HCEC 1CT (cell line): Measurements from ENCODE around the gene MNT.
"Not testable (repeated sequence)": the region's sequence is repeated elsewhere in the genome, so short reads cannot be mapped to it uniquely, and the experiment has no call there.

Experiments used
- DNase-seq: peaks from one replicate; pipeline ENCODE4 v3.0.0-alpha.2; 2017

MNT gene, protein sequence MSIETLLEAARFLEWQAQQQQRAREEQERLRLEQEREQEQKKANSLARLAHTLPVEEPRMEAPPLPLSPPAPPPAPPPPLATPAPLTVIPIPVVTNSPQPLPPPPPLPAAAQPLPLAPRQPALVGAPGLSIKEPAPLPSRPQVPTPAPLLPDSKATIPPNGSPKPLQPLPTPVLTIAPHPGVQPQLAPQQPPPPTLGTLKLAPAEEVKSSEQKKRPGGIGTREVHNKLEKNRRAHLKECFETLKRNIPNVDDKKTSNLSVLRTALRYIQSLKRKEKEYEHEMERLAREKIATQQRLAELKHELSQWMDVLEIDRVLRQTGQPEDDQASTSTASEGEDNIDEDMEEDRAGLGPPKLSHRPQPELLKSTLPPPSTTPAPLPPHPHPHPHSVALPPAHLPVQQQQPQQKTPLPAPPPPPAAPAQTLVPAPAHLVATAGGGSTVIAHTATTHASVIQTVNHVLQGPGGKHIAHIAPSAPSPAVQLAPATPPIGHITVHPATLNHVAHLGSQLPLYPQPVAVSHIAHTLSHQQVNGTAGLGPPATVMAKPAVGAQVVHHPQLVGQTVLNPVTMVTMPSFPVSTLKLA

DNA sequence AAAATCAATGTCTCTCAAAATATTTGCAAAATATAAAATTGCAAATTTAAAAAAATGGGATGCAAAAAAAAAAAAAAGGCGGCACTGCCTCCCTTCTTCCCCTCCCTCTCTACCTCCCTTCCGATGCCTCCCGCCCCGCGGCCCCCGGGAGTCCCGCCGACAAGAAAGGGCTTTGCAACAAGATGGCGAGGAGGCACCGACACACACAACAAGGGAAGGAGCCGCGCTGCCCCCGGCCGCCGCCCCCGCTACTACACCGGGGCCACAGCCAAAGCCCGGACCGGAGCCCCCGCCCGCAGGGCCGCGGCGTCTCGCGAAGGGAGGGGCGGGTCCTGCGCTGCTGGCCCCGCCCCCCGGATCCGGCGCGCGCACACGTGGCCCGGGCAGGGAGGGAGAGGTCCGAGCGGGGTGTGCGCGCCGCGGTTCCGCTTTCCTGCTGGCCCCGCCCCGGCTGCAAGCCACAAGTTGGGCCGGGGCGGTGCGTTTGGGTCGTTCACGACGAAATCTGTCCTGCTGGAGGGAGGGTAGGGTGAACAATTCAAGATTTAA, at the start of gene MNT:
Gene MNT (minus strand): TSS at position 184 of the 549 bp plus-strand sequence. CDS start 348 bp downstream, outside the sequence.
- peak; percentile 93 for DNase-seq

DNA sequence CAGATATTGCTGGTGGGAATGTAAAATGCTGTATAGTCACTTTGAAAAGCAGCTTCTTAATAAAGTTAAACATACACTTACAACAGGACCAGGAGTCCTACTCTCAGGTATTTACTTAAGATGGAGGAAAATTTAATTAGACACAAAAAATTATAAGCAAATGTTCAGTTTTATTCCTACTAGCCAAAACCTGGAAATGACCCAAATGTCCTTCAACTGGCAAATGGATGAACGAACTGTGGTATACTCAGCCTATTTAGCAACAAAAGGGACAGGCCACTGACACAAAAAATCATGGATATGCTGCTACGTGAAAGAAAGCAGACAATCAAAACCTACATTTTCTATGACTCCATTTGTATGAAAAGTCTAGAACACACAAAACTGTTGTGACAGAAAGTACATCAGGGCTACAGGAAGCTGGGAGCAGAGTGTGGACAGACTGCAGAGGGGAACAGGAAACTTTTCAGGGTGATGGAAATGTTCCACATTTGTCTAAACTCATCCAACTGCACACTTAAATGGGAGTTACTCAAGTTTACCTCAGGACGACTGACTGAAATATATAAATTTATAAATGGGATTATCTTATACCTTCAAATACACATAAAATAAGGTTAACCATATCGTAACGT, 49.3 kb upstream of the MNT start:
- DNase-seq, result no peak

DNA sequence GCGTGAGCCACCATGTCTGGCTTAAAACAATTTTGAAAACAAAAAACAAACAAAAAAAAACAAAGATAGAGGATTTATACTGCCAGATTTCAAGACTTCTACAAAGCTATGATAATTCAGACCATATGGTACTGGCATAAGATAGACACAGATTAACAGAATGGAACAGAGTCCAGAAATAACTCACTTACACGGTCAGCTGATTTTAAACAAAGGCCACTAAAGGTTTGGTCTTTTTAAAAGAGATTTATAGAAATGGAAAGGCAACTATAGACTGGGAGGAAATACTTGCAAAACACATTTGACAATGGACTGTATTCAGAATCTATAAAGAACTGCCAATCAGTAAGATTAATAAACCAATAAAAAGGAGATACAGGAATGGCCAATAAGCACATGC, 48.6 kb upstream of the MNT start:
- no peak for DNase-seq

DNA sequence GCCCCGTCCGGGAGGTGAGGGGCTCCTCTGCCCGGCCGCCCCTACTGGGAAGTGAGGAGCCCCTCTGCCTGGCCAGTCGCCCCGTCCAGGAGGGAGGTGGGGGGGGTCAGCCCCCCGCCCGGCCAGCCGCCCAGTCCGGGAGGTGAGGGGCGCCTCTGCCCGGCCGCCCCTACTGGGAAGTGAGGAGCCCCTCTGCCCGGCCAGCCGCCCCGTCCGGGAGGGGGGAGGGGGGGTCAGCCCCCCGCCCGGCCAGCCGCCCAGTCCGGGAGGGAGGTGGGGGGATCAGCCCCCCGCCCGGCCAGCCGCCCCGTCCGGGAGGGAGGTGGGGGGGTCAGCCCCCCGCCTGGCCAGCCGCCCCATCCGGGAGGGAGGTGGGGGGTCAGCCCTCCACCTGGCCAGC, 46.6 kb upstream of the MNT start:
- not testable (repeated sequence) for DNase-seq

DNA sequence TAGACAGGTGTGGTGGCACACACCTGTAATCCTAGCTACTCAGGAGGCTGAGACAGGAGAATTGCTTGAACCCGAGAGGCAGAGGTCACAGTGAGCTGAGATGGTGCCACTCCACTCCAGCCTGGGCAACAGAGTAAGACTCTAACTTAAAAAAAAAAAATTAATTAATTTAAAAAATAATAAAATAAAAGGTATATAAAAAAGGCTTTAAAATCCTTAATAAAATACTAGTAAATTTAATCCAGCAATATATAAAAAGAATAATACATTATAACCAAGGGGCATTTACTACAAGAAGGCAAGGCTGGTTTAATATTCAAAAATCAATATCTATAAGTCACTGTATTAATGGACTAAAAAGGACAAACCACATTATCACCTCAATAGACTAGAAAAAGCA, 44.8 kb upstream of the MNT start:
- DNase-seq, result no peak

DNA sequence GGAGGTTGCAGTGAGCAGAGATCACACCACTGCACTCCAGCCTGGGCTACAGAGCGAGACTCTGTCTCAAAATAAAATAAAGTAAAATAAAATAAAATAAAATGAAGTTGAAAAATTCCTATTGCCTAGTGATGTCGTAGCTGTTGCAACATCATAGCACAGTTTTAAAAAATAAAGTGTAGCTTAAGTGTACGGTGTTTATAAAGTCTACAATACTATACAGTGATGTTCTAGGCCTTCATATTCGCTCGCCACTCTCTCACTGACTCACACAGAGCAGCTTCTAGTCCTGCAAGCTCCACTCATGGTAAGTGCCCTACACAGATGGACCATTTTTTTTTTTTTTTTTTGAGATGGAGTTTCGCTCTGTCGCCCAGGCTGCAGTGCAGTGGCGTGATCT, 43.5 kb upstream of the MNT start:
- no peak for DNase-seq

DNA sequence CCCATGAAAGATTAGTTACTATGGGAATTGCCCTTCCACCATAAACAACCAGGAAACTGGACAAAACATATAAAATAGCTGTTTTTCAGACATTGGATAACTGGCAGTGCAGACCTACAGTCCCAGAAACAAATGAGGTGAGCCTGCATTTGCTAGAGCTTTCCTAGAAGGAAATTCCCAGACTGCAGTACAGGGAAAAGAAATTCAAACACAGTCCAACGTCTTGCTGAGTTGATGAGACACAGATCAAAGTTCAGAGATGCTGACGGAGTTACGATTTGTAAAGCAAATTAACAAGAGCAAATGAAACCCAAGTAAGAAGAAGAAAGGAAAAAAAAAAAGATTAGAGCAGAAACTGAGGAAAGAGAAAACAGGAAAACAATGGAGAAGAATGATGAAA, 41.3 kb upstream of the MNT start:
- DNase-seq, result no peak

DNA sequence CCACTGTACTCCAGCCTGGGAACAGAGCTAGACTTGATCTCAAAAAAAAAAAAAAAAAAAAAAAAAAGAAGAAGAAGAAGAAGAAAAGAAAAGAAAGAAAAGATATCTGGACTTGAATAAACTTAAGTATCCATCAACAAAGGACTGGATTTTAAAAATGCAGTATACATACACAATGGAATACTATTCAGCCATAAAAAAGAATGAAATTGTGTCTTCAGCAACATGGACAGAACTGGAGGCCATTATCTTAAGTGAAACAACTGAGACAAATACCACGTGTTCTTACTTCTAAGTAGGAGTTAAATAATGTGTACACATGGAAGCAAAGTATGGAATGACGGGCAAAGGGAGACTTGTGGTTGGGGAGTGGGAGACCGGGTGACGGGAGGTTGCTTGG, 40.1 kb upstream of the MNT start:
- DNase-seq, result no peak

DNA sequence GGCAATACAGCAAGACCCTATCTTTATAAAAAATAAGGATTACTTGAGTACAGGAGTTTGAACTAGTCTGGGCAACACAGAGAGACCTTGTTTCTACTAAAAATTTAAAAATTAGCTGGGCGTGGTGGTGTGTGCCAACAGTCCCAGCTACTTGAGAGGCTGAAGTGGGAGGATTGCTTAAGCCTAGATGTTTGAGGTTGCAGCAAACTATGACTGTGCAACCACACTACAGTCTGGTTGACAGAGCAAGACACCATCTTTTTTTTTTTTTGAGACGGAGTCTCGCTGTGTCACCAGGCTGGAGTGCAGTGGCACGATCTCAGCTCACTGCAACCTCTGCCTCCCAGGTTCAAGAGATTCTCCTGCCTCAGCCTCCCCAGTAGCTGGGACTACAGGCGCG, 39.1 kb upstream of the MNT start:
- peak; percentile 54 for DNase-seq

DNA sequence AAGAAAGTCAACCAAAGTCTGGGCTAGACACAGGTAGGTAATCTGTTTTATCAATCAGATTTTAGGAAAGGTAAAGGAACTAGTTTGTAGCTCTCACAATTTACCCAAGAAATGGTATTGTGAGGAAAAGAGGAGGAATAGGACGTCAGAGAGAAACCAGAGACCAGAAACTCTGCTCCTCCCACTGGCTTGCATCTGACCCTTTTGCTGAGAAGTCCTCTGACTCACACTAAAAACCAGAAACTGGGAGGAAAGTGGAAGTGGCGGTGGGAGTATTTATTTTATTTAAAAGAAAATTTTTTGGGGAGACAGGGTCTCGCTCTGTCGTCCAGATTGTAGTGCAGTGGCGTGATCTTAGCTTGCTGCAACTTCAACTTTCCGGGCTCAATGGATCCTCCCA, 38.0 kb upstream of the MNT start:
- peak; percentile 54 for DNase-seq

DNA sequence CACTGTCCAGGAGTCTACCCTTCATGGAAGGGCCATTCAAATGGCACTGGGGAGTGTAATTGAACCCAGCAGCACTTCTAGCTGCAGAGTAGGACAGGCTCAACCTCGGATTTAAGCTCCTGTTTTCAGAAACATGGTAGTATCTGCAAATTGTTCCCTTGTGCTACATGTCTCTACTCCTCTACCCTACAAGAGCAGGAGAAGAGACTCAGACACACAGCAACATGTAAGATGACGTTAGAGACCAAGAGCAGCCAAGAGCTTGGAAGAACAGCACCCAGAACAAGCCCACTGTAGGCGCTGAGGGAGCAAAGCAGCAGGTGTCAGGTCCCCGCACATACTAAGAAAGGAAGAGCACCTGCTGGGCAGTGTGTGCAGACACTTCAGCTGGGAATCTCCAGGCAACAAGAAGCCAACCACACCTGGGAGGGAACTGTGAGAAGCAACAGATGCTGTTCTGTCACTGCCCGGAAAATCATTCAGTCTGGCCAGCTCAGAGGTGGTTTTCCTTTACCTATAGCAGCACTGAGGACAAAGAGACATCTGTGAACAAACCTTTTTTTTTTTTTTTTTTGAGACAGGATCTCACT, 35.6 kb upstream of the MNT start:
- DNase-seq, result no peak

DNA sequence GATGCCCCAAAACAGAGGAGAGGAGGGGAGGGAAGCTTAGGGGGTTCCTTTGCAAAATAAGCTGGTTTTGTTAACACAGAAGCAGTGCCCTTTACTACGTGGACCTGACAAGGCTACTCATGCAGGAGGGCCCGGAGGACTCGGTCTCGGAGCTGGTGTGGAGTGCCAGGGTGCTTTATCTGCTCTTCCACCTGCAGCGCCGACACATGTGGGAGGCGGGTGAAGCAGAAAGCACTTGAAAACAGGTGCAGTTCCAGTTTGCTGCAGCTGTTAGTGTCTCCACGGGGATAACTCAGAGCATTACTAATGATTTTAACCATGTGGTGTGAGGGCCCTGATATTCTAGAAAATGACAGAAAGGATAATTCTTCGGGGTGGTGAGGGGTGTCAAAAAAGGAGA, 35.0 kb upstream of the MNT start:
- no peak for DNase-seq

DNA sequence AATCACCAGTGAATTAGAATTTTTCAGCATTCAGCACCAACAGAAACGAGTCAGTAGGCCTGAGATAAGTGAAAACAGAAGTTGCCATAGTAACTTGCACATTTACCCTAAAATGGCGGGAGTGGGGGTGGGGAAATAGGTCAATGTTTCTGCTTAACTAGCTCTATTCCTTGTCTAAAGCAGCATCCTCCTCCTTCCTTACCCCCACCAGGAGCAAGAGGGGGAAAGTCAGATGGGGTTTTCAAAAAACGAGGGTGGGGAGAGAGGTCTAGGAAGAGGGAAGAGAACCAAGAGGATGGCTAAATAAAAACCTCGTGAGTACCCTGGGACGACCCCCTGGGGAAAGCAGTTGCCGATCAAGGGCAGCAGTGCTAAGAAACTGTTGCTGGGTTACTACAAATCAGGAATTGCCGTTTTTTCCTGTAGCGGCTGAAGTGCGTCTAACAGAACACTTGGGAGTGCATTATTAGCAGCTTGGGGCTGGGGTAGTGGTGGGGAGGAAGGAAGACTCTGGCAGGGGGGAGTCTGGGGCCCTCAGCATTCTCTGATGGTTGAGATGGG, 34.4 kb upstream of the MNT start:
- no peak for DNase-seq

DNA sequence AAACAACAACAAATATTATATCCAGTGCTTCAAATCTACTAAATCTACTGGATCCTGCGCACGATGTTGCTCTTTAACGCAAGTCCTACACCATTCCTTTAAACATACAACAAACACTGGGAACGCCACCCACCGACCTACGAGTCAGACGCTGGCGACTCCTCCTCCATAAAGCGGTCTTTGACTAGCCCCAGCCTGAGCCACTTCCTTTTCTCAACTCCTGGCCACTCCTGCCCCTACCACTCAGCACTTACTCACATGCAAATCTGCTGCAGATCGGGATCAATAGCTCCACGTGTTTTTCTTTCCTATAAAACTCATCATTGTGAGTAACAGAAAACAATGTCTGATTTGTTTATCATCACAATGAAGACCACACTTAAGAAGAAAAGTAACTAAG, 32.8 kb upstream of the MNT start:
- DNase-seq, result no peak

DNA sequence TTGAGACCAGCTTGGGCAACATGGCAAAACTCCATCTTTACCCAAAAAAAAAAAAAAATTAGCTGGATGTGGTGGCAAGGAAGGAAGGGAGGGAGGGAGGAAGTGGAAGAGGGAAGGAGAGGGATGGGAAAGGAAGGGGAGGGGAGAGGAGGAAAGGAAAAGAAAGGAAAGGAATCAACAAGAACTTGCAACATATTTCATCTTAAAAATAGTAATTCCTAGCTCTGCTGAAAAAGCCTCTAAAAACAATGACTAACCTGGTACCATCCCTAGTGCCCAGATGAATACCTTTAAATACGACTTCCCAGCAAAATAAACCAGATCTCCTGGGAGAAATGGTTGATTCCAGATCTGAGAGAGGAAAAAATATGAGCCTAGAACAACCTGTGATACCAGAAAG, 27.1 kb upstream of the MNT start:
- no peak for DNase-seq

DNA sequence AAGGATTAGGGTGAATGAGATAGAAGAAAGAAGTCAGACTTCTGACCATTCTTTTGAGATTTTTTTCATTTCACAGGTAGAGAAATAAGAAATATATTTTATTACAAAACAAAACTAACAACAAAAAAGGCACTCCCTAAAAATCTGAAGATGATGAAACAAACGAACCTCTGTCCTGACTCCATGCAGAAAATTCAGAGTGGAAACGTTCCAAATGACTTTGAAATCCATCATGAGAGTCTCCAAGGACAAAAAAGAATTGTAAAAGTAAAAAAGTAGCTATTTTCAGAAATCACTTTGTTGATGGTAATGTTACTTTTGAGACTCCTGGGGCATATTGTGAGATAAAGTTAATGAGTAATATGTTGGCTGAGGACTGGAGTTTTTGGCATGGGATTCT, 26.4 kb upstream of the MNT start:
- no peak for DNase-seq

DNA sequence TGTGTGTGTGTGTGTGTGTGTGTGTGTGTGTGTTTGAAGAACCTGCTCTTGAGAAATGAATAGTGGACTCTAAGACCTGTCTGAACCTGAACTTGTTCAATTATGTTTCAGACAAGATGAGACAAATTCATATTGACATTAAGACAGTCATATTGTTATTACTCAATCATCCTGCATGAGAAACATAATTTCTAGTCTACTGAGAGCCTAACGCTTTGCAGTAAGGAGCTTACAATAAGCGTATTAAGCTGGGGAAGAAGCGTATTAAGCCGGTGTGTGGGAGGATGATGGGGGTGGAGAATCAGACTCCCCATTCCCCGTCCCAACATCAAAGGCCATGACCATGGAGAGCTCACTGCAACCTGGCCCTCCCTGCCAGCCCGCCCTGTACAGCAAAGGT, 22.4 kb upstream of the MNT start:
- no peak for DNase-seq

DNA sequence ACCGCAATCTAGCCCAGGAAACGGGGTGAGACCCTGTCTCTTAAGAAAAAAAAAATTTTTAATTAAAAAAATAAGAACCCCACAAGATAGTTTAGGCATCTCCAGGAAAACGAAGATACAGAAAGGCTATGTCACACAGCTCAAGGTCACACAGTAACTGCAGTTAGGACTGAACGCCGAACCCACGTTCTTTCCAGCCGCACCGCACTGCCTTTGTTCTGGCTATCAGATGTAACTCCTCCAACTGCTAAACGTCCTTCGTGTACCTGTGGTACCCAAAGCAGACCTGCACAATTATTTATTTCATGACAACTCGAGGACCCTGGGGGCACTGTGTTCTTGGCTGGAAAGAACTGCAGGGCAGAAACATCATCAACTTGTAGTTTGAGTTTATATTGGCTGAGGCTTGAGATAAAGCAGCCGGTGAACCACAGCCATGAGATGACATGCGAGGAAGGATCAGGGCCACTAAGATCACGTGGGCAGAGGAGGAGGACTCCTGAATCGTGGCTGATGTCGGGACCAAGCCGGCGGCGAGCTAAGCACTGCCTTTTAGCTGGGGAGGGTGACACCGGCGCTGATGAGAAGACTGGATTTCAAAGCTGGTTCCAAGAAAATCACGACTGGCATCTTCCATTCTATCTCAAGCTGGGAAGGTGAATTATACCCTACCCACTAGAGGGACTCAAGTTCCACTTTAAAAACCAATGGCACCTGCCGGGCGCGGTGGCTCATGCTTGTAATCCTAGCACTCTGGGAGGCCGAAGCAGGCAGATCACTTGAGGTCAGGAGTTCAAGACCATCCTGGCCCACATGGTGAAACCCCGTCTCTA, 20.7 kb upstream of the MNT start:
- DNase-seq, result no peak

DNA sequence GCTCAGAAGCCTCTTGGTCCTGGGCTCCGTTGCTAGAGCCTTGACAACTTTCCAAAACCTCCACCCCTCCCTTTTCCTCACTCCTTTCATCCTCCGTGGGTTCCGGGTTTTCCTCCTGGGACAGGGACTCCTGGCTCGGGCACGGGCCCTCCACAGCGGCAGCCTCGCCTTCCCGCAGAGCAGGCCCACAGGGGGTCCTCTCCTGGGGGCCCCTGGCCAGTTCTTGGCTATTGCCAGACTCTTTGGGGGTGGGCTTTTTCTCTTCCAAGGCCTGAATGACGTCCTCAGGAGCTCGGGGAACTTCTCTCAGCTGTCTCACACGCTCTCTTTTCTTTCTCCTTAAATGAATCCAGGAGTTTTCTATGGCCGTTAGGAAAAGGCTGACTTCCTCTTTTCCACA, 19.3 kb upstream of the MNT start:
- no peak for DNase-seq

DNA sequence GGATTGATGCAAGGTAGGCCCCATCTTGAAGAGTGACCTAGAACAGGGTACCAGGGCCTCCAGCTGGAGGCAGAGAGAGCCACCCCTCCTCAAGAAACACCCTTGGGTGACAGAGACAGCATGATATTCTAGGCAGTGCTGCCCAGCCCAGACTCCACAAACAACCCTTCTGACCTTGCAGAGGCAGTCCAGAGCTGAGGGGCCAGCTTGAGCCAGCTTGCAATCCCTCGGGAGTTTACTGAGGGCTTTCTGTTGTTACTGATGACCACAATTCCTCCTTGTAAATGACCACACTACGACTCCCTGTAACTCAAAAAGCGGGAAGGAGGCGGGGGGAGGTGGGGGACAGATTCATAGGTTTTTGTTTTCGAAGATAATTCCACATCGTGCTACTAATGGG, 18.6 kb upstream of the MNT start:
- no peak for DNase-seq

DNA sequence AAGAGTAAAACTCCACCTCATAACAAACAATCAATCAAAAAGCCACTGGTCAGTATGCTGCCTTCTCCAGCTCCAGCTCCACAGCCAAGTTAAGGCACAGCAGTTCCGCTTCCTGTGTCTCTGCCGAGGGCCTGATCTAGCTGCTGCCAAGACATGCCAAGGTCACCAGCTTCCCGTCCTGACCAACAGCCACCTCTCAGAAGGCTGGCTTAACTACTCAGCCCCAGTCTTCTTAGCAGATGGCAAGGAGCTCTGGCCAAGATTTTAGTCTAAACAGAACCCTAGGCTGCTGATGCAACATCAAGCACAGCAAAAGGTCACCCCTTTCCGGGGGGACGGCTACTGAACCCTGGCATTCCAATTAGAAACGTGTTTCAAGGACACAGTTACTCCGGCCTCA, 17.7 kb upstream of the MNT start:
- DNase-seq, result peak; percentile 50

DNA sequence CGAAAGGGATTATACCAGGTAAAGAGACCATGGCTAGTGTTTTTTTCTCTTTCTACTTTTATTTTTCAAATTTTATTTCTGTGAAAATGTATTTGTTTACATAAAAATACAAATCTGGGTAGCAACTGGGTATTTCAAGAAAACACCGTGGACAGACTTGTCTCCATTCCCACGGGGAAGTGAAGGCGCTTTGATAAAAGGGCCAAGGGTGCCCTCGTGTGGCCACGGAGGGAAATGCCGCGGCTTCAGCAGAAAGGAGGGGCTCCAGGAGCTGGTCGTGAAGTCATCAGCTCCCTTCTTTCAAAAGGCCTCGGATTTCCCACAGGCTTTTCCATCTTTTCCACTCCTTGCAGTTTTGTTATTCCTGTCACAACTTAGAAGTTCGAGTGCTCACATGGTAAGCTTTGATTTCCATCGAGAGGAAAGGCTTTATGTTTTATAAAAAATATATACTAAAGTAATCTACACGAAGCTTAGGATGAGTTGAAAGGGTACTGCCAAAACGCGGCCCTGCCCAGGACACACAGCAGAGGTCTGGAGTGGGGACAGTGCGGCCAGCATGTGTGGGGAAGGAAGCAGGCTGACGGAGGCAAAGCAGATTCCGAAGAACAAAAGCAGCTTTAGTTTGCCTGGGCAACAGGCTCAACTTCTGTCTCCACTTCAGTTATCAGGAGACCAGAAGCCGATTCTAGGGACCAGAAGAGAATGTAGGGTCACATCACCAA, 15.3 kb upstream of the MNT start:
- DNase-seq, result peak; percentile 73
